ENCODE measurements around the gene AMELX.

The AMELX gene

DNA sequence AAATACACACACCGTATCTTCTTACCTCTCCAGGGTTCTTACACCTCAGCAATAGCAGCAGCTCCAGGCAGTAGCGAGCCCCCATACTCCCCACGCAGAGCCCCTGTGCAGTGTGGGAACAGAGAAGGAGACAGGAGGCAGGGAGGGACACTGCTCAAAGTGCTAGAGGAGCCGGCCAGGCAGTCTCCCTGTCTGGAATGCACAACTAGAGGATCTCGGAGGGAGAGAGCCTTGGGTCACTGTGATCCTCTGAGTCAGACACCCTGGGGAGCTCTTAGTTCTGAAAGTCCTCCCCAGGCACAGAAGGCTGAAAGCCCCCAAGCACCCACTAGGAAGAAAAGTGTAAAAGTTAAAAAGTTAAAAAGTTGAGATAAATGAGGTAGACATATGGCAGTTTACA is 16.0 kb downstream of the AMELX start:
- no peak for DNase-seq (ENCODE audit: low read depth)

GRCh38 chrX:11311706-11312105 is 18.5 kb downstream of the AMELX start:
- no peak for DNase-seq (ENCODE audit: low read depth)

DNA sequence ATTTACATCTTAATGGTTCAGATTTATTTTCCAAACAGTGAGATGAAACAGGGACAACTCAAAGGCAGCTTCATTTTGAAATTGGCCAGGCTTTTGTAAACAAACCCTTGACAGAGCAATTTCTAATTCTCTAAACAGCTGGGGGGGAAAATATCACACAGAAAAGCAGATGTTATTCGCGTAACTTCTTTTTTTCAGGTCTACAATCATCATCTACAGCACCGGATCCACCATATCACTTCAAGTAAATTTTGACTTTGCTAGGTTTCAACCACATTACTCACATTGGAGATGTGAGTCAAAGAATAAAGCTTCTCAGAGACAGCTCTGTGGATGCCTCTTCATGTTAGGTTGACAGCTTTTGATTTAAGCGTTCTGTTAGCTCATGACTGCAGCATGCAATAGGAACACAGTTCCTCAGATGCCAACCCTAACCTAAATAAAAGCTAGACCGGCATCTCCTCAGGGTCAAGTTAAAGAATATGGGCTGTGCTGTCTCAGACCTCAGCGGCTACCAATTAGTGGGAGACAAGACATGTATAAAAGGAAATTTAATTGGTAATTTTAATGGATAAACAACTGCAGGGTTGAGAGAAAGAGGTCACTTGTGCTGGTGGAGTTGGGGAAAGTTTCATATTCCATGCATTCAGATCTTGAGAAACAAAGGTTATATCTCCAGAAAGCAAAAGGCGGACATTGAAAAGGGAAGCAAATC is 26.8 kb downstream of the AMELX start:
- no peak for DNase-seq (ENCODE audit: low read depth)

DNA sequence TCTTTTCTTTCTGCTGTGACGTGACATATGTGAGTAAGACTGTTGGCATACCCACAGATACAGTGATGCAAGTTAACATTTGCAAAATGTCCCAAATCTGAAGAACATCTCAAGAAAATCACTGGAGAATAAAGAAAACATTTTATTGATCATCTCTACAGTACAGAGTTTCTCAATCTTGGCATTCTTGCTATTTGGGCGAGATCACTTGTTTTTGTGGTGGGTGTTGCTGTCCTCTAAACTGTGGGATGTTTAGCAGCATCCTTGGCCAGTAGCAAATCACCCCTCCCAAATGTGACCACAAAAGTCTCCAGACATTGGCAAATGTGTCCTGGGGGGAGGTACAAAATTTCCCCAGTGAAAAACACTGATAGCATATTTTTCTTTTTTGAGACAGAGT is 28.8 kb downstream of the AMELX start:
- DNase-seq (ENCODE audit: low read depth) = no peak

DNA sequence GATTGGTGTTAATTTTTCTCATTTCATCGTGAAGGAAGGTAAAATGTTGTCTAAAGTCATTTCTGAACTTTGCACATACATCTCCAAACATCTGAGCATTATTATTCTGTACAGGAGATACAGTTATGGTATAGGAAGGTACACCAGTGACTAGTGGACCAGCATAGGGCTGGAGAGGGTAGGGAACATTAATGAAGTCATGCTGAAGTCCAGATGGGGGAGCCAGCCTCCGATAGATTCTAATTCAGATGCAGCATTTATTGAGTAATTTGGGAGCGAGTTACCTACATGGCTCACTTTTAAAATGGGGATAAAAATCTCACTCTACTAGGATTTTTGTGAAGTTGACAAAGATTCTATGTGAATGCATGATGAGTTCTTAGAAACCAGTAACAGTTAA is 34.9 kb downstream of the AMELX start:
- DNase-seq (ENCODE audit: low read depth) = no peak

DNA sequence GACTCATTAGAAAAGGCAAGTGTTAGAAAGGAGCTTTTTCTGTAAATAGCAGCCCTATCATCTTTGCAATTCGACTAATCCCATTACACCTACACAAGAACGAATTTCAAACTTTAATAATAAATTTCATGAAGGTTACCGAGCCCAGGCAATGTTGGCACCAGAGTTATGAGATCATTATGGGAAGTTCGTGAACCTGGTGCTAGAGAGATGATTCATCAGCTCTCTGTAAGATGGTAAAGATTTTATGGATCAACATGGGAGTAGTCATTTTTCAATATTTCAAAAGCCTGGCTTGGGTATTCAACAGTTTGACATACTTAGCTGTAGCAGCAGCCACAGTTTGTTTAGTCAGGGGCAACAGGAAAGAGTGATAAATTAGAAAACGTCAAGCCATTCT is 35.8 kb downstream of the AMELX start:
- DNase-seq (ENCODE audit: low read depth) = no peak

GRCh38 chrX:11331788-11332187 is 38.6 kb downstream of the AMELX start:
- DNase-seq (ENCODE audit: low read depth) = no peak

DNA sequence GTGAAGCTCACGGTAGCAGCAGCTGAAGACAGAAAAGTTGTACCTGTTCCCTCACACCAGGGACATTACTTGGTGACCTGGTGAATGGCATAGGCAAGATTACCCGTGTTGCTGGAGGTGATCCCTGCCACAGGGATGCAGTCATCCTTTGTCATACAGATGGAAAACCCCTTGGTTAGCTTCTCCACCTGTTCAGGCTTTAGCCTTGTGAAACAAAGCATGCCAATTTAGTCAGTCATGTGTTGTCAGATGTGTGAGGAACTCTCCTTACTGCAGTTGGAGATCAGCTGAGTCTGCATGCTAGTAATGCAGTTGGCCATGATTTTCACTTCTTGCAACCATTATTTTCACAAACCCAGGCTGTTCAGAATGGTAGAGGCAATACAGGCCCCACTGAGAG is 41.0 kb downstream of the AMELX start:
- no peak for DNase-seq (ENCODE audit: low read depth)

- no peak for DNase-seq (ENCODE audit: low read depth)
Observed at GRCh38 chrX:11336201-11336600, 43.0 kb downstream of the AMELX start.

GRCh38 chrX:11337292-11338009 is 44.2 kb downstream of the AMELX start:
- no peak for DNase-seq (ENCODE audit: low read depth)

GRCh38 chrX:11341274-11342201 is 48.3 kb downstream of the AMELX start:
- no peak for DNase-seq (ENCODE audit: low read depth)

DNA sequence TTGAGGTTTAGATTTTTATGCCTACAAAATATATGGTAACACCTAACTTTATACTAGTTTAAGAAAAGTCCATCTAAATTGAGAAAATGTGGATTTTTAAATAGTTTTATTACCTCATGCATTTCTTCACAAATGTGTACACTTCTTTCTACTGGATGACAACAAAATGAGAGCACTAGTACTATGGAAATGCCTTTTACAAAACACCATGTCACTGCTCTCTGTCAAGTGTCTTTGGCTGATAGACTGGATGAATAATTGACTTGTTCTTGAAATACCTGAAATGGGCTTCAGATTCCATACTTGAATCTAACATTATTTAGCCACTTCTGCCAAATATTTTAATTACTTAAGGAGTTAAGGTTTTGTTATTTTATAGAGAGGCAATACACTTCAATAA is 49.5 kb downstream of the AMELX start:
- no peak for DNase-seq (ENCODE audit: low read depth)

DNA sequence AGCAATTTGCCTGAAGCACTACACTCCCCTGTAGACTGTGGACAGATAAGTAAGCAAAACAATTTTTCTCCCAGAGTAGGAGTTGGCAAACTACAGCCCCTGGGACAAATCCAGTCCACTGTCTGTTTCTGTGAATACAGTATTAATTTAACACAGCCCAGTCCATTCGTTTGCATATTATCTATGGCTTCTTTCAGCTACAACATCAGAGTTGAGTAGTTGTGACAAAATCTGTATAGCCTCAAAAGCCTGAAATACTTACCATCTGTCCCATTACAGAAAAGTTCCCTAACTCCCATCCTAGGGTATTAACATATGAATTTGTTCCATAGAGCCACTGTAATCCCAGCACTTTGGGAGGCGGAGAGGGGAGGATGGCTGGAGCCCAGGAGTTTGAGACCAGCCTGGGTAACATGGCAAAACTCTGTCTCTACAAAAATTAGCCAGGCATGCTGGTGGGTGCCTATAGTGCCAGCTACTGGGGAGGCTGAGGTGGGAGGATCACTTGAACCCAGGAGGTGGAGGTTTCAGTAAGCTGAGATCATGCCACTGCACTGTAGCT is 53.0 kb downstream of the AMELX start:
- DNase-seq (ENCODE audit: low read depth) = no peak

DNA sequence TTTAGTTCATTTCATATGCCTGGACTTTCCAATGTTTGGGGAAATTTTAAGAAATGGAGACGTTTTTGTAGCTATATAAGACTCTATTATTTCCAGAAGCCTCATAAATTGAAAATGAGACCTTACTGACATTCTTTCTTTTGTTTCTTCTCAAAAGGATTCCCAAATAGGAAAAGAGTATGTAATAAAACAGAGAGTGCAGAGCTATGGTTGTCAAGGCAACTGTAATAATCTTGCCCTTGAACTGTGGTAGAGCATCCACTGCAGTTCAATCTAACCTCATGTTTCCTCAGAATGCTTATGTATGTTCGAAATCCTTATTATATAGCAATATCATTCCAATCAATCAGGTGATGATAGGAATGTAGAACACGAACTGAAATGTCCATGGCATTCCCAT is 54.1 kb downstream of the AMELX start:
- DNase-seq (ENCODE audit: low read depth) = no peak

- DNase-seq (ENCODE audit: low read depth) = no peak
Observed at GRCh38 chrX:11349020-11349419, 55.8 kb downstream of the AMELX start.

- DNase-seq (ENCODE audit: low read depth) = no peak
Observed at GRCh38 chrX:11349661-11350337, 56.6 kb downstream of the AMELX start.
